ENCODE results near the gene NUTM1.
A peak's percentile ranks its signal among the peaks of the same experiment; 100 is the strongest.

Gene NUTM1

DNA sequence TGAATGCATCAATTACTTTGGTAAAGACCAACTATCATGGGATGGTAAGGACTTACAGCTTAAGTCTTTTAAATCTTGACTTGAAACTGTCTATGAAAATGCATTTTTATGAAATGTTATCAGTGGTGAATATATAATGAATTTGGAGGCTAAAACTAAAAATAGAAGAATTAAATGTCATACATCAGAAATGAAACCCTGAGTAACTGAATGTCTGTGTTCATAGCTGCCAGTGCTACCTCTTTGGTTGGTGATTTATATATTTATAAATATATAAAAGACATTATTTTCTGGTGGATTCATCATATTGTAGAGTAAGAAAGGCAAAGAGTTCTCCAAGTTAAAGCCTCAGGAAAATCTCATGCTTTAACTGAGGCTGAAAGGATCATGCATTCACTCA lies 17.7 kb upstream of the NUTM1 start:
- no peaks in the 10 kb centered on the region for H3K9me3 ChIP-seq (ENCODE audit: control insufficient read depth, low read depth, low read length)
- H3K4me3 ChIP-seq (ENCODE audit: low read length) = no peak overlapping the region
- H3K4me1 ChIP-seq (ENCODE audit: control insufficient read depth, low read depth, low read length) = no peaks in the 10 kb centered on the region
- no peak overlapping the region for H3K9ac ChIP-seq (ENCODE audit: low read length)
- no peak overlapping the region for H3K27ac ChIP-seq (ENCODE audit: low read length)
- H3K27me3 ChIP-seq (ENCODE audit: control insufficient read depth, insufficient read depth, low read length) = no peaks in the 10 kb centered on the region
- H3K36me3 ChIP-seq (ENCODE audit: control insufficient read depth, low read depth, low read length) = no peaks in the 10 kb centered on the region

DNA sequence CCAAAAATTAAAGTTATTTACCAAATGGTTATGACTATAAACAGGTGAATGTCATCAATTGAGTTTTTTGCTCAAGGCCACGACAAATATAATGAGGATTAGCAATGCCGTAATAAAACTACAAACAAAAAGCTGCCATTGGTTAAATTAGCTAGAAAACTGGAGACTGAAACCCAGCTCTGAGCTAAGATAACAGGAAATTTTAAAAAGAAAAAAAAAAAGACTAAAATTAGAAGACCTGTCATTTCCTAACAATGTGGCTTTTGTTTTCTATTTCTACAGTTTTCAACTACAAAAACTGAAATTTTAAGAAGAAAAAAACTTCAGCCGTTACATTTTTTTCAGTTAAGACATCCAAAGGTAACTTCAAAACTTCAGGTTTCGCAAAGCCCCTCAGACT lies 15.2 kb upstream of the NUTM1 start:
- Histone ChIP-seq H3K9me3 (ENCODE audit: control insufficient read depth, low read depth, low read length) (no peaks in the 10 kb centered on the region), H3K9ac (ENCODE audit: low read length) (no peak overlapping the region), H3K27ac (ENCODE audit: low read length) (no peak overlapping the region), H3K36me3 (ENCODE audit: control insufficient read depth, low read depth, low read length) (no peaks in the 10 kb centered on the region), H3K4me3 (ENCODE audit: low read length) (no peak overlapping the region), H3K27me3 (ENCODE audit: control insufficient read depth, insufficient read depth, low read length) (no peaks in the 10 kb centered on the region), H3K4me1 (ENCODE audit: control insufficient read depth, low read depth, low read length) (no peaks in the 10 kb centered on the region)

DNA sequence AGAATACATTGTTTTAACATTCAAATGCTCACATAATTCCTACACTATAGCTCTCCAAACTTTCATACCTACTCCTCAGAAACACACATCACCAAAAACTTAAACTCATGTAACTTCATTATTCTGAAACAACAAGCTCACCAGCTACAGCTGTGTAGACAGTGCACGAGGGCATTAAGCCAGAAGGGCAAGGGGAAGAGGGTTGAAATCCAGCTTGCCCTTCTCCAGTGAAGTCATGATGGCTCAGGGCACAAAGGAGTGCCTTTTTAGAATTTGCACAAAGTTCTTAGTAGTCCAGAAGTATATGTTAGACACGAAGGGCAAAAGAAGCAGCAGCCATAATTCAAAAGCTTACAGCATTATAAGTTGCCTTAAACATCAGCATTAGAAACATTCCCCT lies 14.1 kb upstream of the NUTM1 start:
- Histone ChIP-seq H3K27me3 (ENCODE audit: control insufficient read depth, insufficient read depth, low read length) (no peaks in the 10 kb centered on the region), H3K4me3 (ENCODE audit: low read length) (no peak overlapping the region), H3K9me3 (ENCODE audit: control insufficient read depth, low read depth, low read length) (no peaks in the 10 kb centered on the region), H3K36me3 (ENCODE audit: control insufficient read depth, low read depth, low read length) (no peaks in the 10 kb centered on the region), H3K27ac (ENCODE audit: low read length) (no peak overlapping the region), H3K9ac (ENCODE audit: low read length) (no peak overlapping the region), H3K4me1 (ENCODE audit: control insufficient read depth, low read depth, low read length) (no peaks in the 10 kb centered on the region)

DNA sequence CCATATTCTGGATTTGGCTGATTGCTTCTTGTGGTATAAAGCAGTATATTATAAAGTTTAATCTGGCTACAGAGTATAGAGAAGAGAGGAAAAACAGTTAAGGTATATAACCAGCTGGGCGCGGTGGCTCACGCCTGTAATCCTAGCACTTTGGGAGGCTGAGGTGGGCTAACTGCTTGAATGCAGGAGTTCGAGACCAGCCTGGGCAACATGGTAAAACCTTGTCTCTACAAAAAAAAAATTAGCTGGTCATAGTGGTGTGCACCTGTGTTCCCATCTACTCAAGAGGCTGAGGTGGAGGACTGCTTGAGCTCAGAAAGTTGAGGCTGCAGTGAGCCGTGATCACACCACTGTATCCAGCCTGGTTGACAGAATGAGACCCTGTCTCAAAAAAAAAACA lies 12.8 kb upstream of the NUTM1 start:
- H3K27me3 ChIP-seq (ENCODE audit: control insufficient read depth, insufficient read depth, low read length) = no peaks in the 10 kb centered on the region
- H3K9ac ChIP-seq (ENCODE audit: low read length) = no peak overlapping the region
- H3K4me1 ChIP-seq (ENCODE audit: control insufficient read depth, low read depth, low read length) = no peaks in the 10 kb centered on the region
- H3K4me3 ChIP-seq (ENCODE audit: low read length) = no peak overlapping the region
- H3K27ac ChIP-seq (ENCODE audit: low read length) = no peak overlapping the region
- no peaks in the 10 kb centered on the region for H3K9me3 ChIP-seq (ENCODE audit: control insufficient read depth, low read depth, low read length)
- H3K36me3 ChIP-seq (ENCODE audit: control insufficient read depth, low read depth, low read length) = no peaks in the 10 kb centered on the region

DNA sequence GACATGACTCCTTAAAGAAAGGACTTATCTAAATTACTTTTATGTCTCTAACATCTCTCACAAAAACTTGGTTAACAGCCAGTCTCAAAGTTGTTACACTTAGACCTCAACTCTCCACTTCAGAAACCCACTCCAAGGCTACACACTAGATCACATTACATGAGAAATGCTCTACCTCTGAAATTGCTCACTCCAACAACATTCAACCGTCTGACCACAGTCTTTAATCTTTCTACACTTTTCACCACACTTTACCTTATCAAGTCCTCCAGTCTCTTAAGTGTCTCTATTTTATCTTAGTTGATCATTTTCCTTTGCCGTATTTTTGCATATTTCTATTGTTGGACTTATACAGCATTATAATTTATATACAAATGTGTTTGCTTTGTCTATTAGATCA lies 11.3 kb upstream of the NUTM1 start:
- no peaks in the 10 kb centered on the region for H3K9me3 ChIP-seq (ENCODE audit: control insufficient read depth, low read depth, low read length)
- H3K27me3 ChIP-seq (ENCODE audit: control insufficient read depth, insufficient read depth, low read length) = peaks cover 7% of the 10 kb centered on the region
- no peak overlapping the region for H3K9ac ChIP-seq (ENCODE audit: low read length)
- H3K27ac ChIP-seq (ENCODE audit: low read length) = no peak overlapping the region
- peaks cover 2% of the 10 kb centered on the region for H3K4me1 ChIP-seq (ENCODE audit: control insufficient read depth, low read depth, low read length)
- H3K36me3 ChIP-seq (ENCODE audit: control insufficient read depth, low read depth, low read length) = no peaks in the 10 kb centered on the region
- H3K4me3 ChIP-seq (ENCODE audit: low read length) = no peak overlapping the region

DNA sequence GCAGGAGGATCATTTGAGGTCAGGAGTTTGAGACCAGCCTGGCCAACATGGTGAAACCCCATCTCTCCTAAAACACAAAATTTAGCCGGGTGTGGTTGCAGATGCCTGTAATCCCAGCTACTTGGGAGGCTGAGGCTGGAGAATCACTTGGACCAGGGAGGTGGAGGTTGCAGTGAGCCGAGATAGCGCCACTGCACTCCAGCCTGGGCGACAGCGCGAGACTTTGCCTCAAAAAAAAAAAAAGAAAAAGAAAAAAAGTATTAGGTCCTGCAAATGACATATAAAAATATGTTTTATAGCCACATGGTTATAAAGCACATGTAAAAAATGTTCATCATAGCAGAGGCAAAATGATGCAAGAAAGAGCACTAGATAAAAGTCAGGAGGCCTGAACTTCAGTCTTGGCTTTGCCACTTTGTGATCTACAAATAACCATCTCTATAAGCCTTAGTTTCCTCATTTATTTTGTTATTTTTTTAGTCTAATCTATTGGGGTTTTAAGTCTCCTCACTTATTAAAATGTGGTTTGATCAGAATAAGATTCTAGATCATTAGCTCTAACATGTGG lies 10.5 kb upstream of the NUTM1 start:
- Histone ChIP-seq H3K9ac (ENCODE audit: low read length) (no peak overlapping the region), H3K4me1 (ENCODE audit: control insufficient read depth, low read depth, low read length) (peaks cover 2% of the 10 kb centered on the region), H3K27ac (ENCODE audit: low read length) (no peak overlapping the region), H3K4me3 (ENCODE audit: low read length) (no peak overlapping the region), H3K36me3 (ENCODE audit: control insufficient read depth, low read depth, low read length) (no peaks in the 10 kb centered on the region), H3K9me3 (ENCODE audit: control insufficient read depth, low read depth, low read length) (no peaks in the 10 kb centered on the region), H3K27me3 (ENCODE audit: control insufficient read depth, insufficient read depth, low read length) (peaks cover 9% of the 10 kb centered on the region)

DNA sequence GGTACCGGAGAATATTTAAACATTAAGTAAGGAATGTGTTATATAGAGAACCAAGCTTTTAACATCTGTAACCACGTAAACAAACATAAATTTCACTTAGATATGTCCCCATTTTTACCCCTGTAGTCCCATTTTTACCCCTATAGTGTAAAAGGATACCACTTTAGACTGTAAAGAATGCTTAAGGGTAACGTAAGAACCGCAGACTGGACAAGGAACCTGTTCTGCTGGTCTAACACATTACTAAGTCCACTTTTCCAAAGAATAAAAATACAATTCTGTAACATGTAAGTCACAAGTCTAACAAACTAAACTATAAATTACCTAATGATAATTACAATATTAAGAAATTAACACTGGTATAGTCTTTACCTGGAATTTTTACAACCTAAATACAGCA lies 8.4 kb upstream of the NUTM1 start:
- Histone ChIP-seq H3K27me3 (ENCODE audit: control insufficient read depth, insufficient read depth, low read length) (peaks cover 9% of the 10 kb centered on the region), H3K27ac (ENCODE audit: low read length) (no peak overlapping the region), H3K4me3 (ENCODE audit: low read length) (no peak overlapping the region), H3K9me3 (ENCODE audit: control insufficient read depth, low read depth, low read length) (no peaks in the 10 kb centered on the region), H3K4me1 (ENCODE audit: control insufficient read depth, low read depth, low read length) (peaks cover 2% of the 10 kb centered on the region), H3K9ac (ENCODE audit: low read length) (no peak overlapping the region), H3K36me3 (ENCODE audit: control insufficient read depth, low read depth, low read length) (peaks cover 7% of the 10 kb centered on the region)

DNA sequence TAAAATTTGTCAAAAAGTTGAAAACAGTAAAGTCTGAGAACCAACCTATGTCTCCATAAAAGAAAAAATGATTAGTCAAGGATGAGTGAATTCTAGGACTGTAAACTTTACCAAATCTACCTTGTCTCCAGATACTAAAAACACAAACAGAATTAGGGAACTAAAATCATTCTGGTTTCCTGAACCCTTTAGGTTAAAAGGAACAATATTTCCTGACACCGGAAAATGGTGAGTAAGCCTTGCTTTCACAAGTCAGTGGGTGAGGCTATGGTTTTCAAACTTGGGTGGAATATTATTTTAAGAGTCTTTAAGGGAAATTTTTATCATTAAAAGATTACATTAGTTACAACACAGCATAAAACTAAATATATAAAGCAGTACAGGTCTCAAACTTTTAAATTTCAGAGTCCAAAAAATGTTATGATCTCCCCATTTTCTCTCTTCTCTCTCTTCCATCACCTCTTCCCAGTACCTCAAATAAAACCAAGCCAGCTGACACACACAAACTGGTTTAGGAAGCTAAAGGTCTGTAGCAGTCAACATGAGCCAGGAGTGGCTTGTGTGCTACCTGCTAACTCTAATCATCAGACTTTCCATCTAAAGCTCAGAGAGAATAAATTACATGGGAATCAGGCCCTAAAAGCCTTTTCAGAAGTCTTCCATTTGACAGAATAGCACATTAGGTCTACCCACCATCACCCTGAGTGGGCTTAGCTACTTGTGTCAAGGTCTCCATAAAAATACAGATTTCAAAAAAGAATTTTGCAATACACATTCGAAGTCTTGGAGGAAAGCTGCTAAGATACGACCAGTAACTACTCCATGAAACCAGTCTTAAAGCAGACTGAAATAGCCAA lies 7.7 kb upstream of the NUTM1 start:
- H3K4me1 ChIP-seq (ENCODE audit: control insufficient read depth, low read depth, low read length) = peaks cover 2% of the 10 kb centered on the region
- H3K4me3 ChIP-seq (ENCODE audit: low read length) = no peak overlapping the region
- peaks cover 9% of the 10 kb centered on the region for H3K27me3 ChIP-seq (ENCODE audit: control insufficient read depth, insufficient read depth, low read length)
- H3K27ac ChIP-seq (ENCODE audit: low read length) = no peak overlapping the region
- no peaks in the 10 kb centered on the region for H3K9me3 ChIP-seq (ENCODE audit: control insufficient read depth, low read depth, low read length)
- no peak overlapping the region for H3K9ac ChIP-seq (ENCODE audit: low read length)
- H3K36me3 ChIP-seq (ENCODE audit: control insufficient read depth, low read depth, low read length) = peaks cover 12% of the 10 kb centered on the region

DNA sequence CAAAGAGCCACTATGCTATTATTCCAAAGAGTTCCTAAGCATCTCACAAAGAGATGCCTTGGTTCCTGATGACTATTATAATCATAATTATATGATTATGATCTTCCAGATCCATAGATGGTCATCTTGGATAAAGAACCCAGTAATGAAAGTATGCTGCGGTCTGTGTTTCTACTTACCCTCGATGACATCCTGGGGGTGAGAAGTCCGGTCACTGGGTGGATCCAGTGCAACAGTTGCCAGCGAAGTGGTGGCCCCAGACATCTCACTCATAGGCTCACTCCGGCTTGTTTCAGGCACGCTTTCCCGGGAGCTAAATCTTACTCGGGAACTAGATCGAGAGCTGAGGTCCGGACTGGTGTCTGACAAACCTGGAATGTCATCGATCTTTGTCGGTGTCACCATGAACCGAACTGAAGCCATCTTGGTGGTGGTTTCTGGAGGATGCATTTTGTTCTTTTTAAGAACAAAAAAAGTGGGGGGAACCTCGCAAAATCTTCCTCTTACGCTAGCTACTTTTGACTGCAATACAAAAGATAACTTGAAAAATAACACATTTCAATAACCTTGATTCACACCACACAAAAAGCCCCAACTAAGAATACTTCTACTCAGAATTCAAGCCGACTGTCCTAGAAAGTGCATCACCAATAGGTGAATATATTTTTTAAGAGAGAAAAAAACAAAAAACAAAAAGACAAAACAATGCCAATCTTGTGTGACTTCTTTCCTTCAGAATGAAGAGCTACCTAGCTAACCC lies 6.7 kb upstream of the NUTM1 start:
- Histone ChIP-seq H3K9ac (ENCODE audit: low read length) (no peak overlapping the region), H3K36me3 (ENCODE audit: control insufficient read depth, low read depth, low read length) (peaks cover 17% of the 10 kb centered on the region), H3K9me3 (ENCODE audit: control insufficient read depth, low read depth, low read length) (no peaks in the 10 kb centered on the region), H3K27me3 (ENCODE audit: control insufficient read depth, insufficient read depth, low read length) (peaks cover 9% of the 10 kb centered on the region), H3K4me3 (ENCODE audit: low read length) (peak overlapping the region; percentile 91), H3K27ac (ENCODE audit: low read length) (no peak overlapping the region), H3K4me1 (ENCODE audit: control insufficient read depth, low read depth, low read length) (peaks cover 2% of the 10 kb centered on the region)

DNA sequence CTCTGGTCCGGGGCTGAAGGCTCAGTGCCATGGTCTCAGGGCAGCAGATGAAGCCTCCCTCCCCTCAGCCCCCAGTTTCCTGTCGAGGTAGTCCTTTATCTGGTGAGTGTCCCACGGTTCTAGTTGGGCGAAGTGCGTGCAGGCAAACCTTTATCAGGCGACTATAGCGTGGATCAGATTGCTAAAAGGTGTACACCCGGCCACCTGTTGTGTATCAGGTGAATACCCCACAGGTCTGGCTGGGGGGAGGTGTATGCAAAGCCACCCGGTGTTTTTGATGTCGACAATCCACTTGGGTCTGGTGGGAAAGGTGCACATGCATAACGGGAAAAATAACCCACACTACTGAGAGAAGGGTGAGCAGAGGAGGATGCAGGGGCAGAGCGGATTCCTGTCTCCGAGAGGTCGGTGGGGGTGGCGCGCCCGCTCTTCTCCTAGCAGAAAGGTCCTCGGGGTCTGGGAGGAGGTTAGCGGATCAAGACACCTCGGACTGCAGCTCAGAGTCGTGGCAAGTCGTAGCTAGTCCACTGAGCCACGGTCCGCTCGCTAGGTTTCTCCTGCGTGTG lies 6.0 kb upstream of the NUTM1 start:
- Histone ChIP-seq H3K4me3 (ENCODE audit: low read length) (peak overlapping the region; percentile 91), H3K36me3 (ENCODE audit: control insufficient read depth, low read depth, low read length) (peaks cover 18% of the 10 kb centered on the region), H3K27ac (ENCODE audit: low read length) (no peak overlapping the region), H3K4me1 (ENCODE audit: control insufficient read depth, low read depth, low read length) (peaks cover 2% of the 10 kb centered on the region), H3K9me3 (ENCODE audit: control insufficient read depth, low read depth, low read length) (no peaks in the 10 kb centered on the region), H3K27me3 (ENCODE audit: control insufficient read depth, insufficient read depth, low read length) (peaks cover 9% of the 10 kb centered on the region), H3K9ac (ENCODE audit: low read length) (peak overlapping the region; percentile 61)

DNA sequence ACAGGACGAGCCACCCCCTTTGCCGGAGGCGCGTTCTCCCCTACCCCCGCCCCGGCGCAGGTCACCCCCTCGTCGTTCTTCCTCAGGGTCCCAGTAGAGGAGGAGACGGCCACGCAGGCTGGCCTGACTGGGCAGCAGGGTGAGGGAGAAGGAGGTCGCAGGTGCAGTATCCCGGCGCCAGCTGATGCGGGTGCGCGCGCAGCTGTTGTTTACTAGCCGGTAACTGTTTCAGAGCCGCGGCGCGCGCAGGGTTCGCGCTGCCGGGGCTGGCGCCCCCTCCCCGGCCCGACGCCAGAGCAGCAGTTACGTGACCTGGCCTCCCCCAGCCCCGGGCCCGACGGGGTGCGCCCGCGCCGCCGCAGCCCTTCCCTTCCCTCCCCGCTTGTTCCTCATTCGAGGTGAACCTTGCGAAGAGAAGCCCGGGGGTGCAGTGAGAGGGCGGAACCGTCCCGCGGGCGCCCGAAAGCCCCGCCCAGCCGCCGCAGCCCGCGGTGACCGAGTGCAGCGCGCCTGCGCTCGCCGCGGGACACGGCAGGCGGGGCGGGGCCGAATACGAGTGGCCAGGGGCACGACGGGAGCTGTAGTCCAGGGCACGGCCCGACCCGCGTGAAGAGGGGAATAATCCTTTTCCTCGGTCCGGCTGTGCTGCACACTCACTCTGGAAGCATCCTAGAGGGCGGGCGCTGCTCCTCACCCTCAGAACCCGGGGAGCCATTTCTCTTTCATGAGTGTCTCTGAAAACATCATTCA lies 5.4 kb upstream of the NUTM1 start, which contains the start of gene SLC12A6:
SLC12A6 (minus strand) TSS at position 225 of the 750 bp plus-strand sequence. CDS start 1,101 bp downstream, outside the sequence.
- Histone ChIP-seq H3K27ac (ENCODE audit: low read length) (no peak within 1 kb of the TSS), H3K4me1 (ENCODE audit: control insufficient read depth, low read depth, low read length) (peaks cover 2% of the 10 kb centered on the region), H3K4me3 (ENCODE audit: low read length) (peak within 1 kb of the TSS; percentile 91)

More for the DNA sequence above, 5.4 kb upstream of the NUTM1 start, which contains the start of gene SLC12A6:
- H3K36me3 ChIP-seq (ENCODE audit: control insufficient read depth, low read depth, low read length) = peaks cover 18% of the 10 kb centered on the region
- H3K9ac ChIP-seq (ENCODE audit: low read length) = peak within 1 kb of the TSS; percentile 61
- no peaks in the 10 kb centered on the region for H3K9me3 ChIP-seq (ENCODE audit: control insufficient read depth, low read depth, low read length)
- H3K27me3 ChIP-seq (ENCODE audit: control insufficient read depth, insufficient read depth, low read length) = peaks cover 9% of the 10 kb centered on the region
